ENCODE measurements around the gene FAM120C.

DNA sequence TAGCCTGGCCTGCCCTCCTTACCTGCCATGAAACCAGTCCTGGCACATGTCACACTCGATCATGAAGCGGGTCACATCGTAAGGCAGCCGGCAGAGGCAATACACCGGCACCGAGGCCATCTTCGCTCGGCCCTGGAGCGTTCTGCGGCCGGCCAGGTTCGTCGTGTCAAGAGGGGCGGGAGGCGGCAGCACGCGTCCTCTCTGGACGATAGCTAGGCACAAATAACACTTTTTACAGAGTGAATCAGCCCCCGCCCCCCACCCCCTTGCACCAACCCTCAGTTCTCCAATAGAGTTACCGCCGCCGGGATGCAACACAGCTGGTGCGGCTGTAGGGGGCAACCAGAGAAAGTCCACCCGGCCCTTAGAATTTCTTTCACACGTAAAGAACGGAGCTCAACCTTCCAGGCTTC is 140.4 kb downstream of the FAM120C start:
- TF ChIP-seq CREB5 (CRISPR knock-in tag; IDR thresholded peaks at IDR 0.05; ENCODE audit: low read depth) (no peak), TOX (CRISPR knock-in tag; IDR thresholded peaks at IDR 0.05; ENCODE audit: borderline replicate concordance) (no peak), ZFP30 (CRISPR knock-in tag; IDR thresholded peaks at IDR 0.05) (no peak), ZNF70 (CRISPR knock-in tag; IDR thresholded peaks at IDR 0.05) (no peak), OSR1 (CRISPR knock-in tag; IDR thresholded peaks at IDR 0.05) (no peak), ARNTL (CRISPR knock-in tag; IDR thresholded peaks at IDR 0.05; ENCODE audit: borderline replicate concordance, low read depth) (no peak), ZFP3 (CRISPR knock-in tag; IDR thresholded peaks at IDR 0.05) (no peak), ZNF565 (CRISPR knock-in tag; conservative IDR thresholded peaks at IDR 0.05; ENCODE audit: low read depth) (no peak), SNAI2 (CRISPR knock-in tag; IDR thresholded peaks at IDR 0.05) (no peak)
- TF ChIP-seq, protein P1, sequence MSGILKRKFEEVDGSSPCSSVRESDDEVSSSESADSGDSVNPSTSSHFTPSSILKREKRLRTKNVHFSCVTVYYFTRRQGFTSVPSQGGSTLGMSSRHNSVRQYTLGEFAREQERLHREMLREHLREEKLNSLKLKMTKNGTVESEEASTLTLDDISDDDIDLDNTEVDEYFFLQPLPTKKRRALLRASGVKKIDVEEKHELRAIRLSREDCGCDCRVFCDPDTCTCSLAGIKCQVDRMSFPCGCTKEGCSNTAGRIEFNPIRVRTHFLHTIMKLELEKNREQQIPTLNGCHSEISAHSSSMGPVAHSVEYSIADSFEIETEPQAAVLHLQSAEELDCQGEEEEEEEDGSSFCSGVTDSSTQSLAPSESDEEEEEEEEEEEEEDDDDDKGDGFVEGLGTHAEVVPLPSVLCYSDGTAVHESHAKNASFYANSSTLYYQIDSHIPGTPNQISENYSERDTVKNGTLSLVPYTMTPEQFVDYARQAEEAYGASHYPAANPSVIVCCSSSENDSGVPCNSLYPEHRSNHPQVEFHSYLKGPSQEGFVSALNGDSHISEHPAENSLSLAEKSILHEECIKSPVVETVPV (CRISPR knock-in tag; IDR thresholded peaks at IDR 0.05) = no peak
- TF ChIP-seq, protein P2, sequence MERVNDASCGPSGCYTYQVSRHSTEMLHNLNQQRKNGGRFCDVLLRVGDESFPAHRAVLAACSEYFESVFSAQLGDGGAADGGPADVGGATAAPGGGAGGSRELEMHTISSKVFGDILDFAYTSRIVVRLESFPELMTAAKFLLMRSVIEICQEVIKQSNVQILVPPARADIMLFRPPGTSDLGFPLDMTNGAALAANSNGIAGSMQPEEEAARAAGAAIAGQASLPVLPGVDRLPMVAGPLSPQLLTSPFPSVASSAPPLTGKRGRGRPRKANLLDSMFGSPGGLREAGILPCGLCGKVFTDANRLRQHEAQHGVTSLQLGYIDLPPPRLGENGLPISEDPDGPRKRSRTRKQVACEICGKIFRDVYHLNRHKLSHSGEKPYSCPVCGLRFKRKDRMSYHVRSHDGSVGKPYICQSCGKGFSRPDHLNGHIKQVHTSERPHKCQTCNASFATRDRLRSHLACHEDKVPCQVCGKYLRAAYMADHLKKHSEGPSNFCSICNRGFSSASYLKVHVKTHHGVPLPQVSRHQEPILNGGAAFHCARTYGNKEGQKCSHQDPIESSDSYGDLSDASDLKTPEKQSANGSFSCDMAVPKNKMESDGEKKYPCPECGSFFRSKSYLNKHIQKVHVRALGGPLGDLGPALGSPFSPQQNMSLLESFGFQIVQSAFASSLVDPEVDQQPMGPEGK (CRISPR knock-in tag; IDR thresholded peaks at IDR 0.05; ENCODE audit: borderline replicate concordance) = no peak
- TF ChIP-seq, protein P3, sequence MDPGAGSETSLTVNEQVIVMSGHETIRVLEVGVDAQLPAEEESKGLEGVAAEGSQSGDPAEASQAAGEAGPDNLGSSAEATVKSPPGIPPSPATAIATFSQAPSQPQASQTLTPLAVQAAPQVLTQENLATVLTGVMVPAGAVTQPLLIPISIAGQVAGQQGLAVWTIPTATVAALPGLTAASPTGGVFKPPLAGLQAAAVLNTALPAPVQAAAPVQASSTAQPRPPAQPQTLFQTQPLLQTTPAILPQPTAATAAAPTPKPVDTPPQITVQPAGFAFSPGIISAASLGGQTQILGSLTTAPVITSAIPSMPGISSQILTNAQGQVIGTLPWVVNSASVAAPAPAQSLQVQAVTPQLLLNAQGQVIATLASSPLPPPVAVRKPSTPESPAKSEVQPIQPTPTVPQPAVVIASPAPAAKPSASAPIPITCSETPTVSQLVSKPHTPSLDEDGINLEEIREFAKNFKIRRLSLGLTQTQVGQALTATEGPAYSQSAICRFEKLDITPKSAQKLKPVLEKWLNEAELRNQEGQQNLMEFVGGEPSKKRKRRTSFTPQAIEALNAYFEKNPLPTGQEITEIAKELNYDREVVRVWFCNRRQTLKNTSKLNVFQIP (CRISPR knock-in tag; IDR thresholded peaks at IDR 0.05; ENCODE audit: borderline replicate concordance, low read depth) = no peak
